Caco-2 (cell line): ENCODE measurements around the gene KIF5B. TPM values are rescaled to one million over a fixed set of nuclear protein-coding genes. Genes with fewer than 3 reads are reported as not detected.

Experiments
- BruUV-seq: library from RNA; stranded (reverse); fragments of 400-500 nt; replicated peaks from 2 replicates; lab custom pipeline; 2021; lab: Mats Ljungman, UMichigan
- CTCF ChIA-PET: fragments of 300-600 bp; sonication (Branson Sonifier 250); formaldehyde crosslinking; loops from one replicate; lab custom pipeline; 2022; ENCODE audit warnings: antibody characterized with exemption; lab: Charles Lee
- POLR2A ChIA-PET: fragments of 300-600 bp; sonication (Branson Sonifier 250); formaldehyde crosslinking; loops from one replicate; lab custom pipeline; 2022; ENCODE audit warnings: antibody characterized with exemption; lab: Charles Lee
- DNase-seq, 2 experiments: peaks; one replicate each; pipeline versions ENCODE4 v3.0.0 to v3.0.0-alpha.2; 2020 to 2022
- H3K27me3 ChIP-seq: replicated peaks from 2 replicates; pipeline ENCODE4 v1.6.0; 2011; ENCODE audit warnings: low read length; ENCODE audit not compliant: control insufficient read depth, insufficient read depth
- H3K36me3 ChIP-seq: 2 replicates; pipeline ENCODE4 v1.5.1; 2011; ENCODE audit warnings: low read length; ENCODE audit not compliant: control insufficient read depth, insufficient read depth
- H3K4me1 ChIP-seq: fragments of 250-450 bp; sonication (Bioruptor Pico); 2 replicates; pipeline ENCODE4 v1.5.1; 2020; ENCODE audit warnings: mild to moderate bottlenecking
- H3K4me3 ChIP-seq: 2 replicates; pipeline ENCODE4 v1.5.1; 2011; ENCODE audit warnings: low read depth, mild to moderate bottlenecking, control low read depth, low read length
- H3K9me3 ChIP-seq: fragments of 250-450 bp; sonication (Bioruptor Pico); 2 replicates; pipeline ENCODE4 v1.5.1; 2020; ENCODE audit warnings: mild to moderate bottlenecking, moderate library complexity
- H3K27ac Mint-ChIP-seq: one replicate; pipeline ENCODE4 v1.8.0; 2022; ENCODE audit warnings: mixed read lengths; ENCODE audit not compliant: unreplicated experiment
- H3K27me3 Mint-ChIP-seq: one replicate; pipeline ENCODE4 v1.8.0; 2022; ENCODE audit warnings: mixed read lengths; ENCODE audit not compliant: insufficient read depth, unreplicated experiment
- H3K36me3 Mint-ChIP-seq: one replicate; pipeline ENCODE4 v1.8.0; 2022; ENCODE audit warnings: mild to moderate bottlenecking, mixed read lengths; ENCODE audit not compliant: insufficient read depth, unreplicated experiment
- H3K4me1 Mint-ChIP-seq: one replicate; pipeline ENCODE4 v1.8.0; 2022; ENCODE audit warnings: low read depth, mixed read lengths; ENCODE audit not compliant: unreplicated experiment
- H3K4me3 Mint-ChIP-seq: one replicate; pipeline ENCODE4 v1.8.0; 2022; ENCODE audit warnings: mild to moderate bottlenecking, moderate library complexity, mixed read lengths; ENCODE audit not compliant: unreplicated experiment
- H3K9me3 Mint-ChIP-seq: one replicate; pipeline ENCODE4 v1.8.0; 2022; ENCODE audit warnings: mixed read lengths; ENCODE audit not compliant: unreplicated experiment
- intact Hi-C: fragments of 100-400 bp; cut with micrococcal nuclease; formaldehyde crosslinking; loops from one replicate; pipeline ENCODE4 v1.10.0; 2022; ENCODE audit not compliant: unreplicated experiment
- total RNA-seq: library from RNA; stranded (reverse); gene quantifications from 2 replicates; pipeline ENCODE4 v1.2.3, GENCODE V29; 2022
- TF ChIP-seq, protein P1 (sequence below), 2 experiments: fragments of 200-600 bp in 1 of 2; IDR thresholded peaks; 1 replicate in 1 of 2; 2 replicates in 1 of 2; pipeline versions ENCODE4 v1.5.1 to v1.8.0; 2011 to 2022; ENCODE audit warnings: antibody characterized with exemption in 1 of 2, control low read depth in 1 of 2, inconsistent platforms in 1 of 2, low read depth in 1 of 2, low read length in 1 of 2, mild to moderate bottlenecking in 1 of 2, moderate library complexity in 1 of 2; ENCODE audit not compliant: insufficient read depth in 1 of 2, severe bottlenecking in 1 of 2, unreplicated experiment in 1 of 2

The KIF5B gene
- total RNA-seq, 1 experiment from 2014 or later, result 183 TPM

DNA sequence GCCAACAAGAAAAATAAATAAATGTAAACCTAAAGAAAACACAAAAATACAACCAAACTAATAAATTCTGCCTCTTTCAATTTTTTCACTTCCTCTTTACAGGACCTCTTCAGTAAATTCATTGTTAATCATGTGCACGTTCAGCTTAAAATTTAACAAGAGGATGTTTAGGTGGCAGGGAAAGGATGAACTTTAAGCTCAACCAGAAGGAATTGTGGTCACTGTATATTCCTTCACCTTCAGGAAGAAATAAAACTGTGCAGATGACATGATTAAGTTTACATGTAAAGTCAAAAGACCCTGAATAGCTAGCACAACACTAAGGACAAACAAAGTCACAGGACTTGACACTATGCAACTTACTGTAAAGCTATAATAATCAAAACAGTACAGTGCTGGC is 33.0 kb downstream of the KIF5B start:
- Histone ChIP-seq H3K27me3 (no peaks in the 10 kb centered on the region), H3K4me1 (no peaks in the 10 kb centered on the region; the same call in 1 of the 2 replicates), H3K36me3 (peaks cover 9% of the 10 kb centered on the region), H3K4me3 (no peak overlapping the region), H3K9me3 (no peaks in the 10 kb centered on the region)
- intact Hi-C loops, result no loop called here
- Mint-ChIP-seq H3K36me3 (peaks cover 98% of the 10 kb centered on the region), H3K9me3 (no peaks in the 10 kb centered on the region), H3K27me3 (no peaks in the 10 kb centered on the region), H3K4me1 (no peaks in the 10 kb centered on the region), H3K4me3 (no peak overlapping the region), H3K27ac (no peak overlapping the region)
- TF ChIP-seq, protein P1, sequence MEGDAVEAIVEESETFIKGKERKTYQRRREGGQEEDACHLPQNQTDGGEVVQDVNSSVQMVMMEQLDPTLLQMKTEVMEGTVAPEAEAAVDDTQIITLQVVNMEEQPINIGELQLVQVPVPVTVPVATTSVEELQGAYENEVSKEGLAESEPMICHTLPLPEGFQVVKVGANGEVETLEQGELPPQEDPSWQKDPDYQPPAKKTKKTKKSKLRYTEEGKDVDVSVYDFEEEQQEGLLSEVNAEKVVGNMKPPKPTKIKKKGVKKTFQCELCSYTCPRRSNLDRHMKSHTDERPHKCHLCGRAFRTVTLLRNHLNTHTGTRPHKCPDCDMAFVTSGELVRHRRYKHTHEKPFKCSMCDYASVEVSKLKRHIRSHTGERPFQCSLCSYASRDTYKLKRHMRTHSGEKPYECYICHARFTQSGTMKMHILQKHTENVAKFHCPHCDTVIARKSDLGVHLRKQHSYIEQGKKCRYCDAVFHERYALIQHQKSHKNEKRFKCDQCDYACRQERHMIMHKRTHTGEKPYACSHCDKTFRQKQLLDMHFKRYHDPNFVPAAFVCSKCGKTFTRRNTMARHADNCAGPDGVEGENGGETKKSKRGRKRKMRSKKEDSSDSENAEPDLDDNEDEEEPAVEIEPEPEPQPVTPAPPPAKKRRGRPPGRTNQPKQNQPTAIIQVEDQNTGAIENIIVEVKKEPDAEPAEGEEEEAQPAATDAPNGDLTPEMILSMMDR (IDR thresholded peaks at IDR 0.05; ENCODE audit: insufficient read depth in 1 of 2, low read depth in 1 of 2, low read length in 1 of 2, severe bottlenecking in 1 of 2, unreplicated experiment in 1 of 2), result no peak
- no TSS peak for BruUV-seq
- ChIA-PET POLR2A (no interaction called here), CTCF (no interaction called here)
- DNase-seq, result no peak

DNA sequence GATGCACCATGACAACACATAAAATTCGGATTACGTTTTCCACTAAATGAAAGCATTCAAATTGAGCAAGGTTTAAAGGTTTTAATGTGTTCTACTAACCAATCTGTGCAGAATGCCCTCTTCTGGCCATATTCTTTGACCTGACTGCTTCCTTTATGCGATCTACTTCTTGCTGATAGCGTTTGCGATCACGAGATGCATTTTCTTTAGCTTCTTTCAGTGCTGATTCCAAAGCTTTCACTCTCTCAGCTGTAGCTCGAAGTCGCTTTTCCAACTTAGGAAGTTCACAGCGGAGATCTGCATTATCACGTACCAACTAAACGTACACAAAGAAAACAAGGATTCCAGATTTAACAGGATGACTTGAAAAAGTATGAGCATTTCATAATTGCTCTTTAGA is 39.2 kb downstream of the KIF5B start:
- H3K27ac Mint-ChIP-seq, result no peak overlapping the region
- H3K9me3 Mint-ChIP-seq, result no peaks in the 10 kb centered on the region
- peaks cover 10% of the 10 kb centered on the region for H3K36me3 ChIP-seq
- ChIA-PET POLR2A (interaction anchor here (0.5 kb wide), 1 partner anchor 13 kb away, joined by 9 read pairs; no protein-coding TSS in a partner anchor), CTCF (no interaction called here)
- no TSS peak for BruUV-seq
- no peaks in the 10 kb centered on the region for H3K27me3 Mint-ChIP-seq
- H3K27me3 ChIP-seq, result no peaks in the 10 kb centered on the region
- H3K4me3 Mint-ChIP-seq, result no peak overlapping the region
- TF ChIP-seq, protein P1 (IDR thresholded peaks at IDR 0.05; ENCODE audit: insufficient read depth in 1 of 2, low read depth in 1 of 2, low read length in 1 of 2, severe bottlenecking in 1 of 2, unreplicated experiment in 1 of 2), result no peak
- peaks cover 99% of the 10 kb centered on the region for H3K36me3 Mint-ChIP-seq
- H3K4me1 ChIP-seq, result no peaks in the 10 kb centered on the region
- intact Hi-C loops, result no loop called here
- H3K4me1 Mint-ChIP-seq, result peaks cover 6% of the 10 kb centered on the region
- DNase-seq, result no peak
- H3K4me3 ChIP-seq, result no peak overlapping the region
- no peaks in the 10 kb centered on the region for H3K9me3 ChIP-seq

DNA sequence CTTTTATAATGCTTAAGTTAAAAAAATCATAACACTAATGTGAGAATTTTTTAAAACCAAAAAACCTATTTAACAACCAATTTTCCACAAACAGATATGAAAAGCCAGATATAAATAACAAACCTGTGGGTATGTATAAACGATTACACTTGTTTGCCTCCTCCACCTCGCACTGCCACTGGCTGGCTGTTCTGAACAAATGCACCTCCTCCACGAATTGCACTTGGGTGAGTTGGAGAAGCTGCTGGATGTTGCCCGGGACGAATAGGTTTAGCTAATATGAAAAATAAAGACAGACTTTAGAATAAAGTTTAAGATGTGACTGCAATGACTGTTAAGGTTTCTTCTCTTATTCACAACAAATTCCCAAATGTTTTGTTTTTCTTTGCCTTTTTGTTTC is 40.8 kb downstream of the KIF5B start:
- H3K9me3 ChIP-seq, result no peaks in the 10 kb centered on the region
- Mint-ChIP-seq H3K27ac (no peak overlapping the region), H3K9me3 (no peaks in the 10 kb centered on the region), H3K27me3 (no peaks in the 10 kb centered on the region), H3K36me3 (peaks cover 99% of the 10 kb centered on the region), H3K4me1 (peaks cover 6% of the 10 kb centered on the region), H3K4me3 (no peak overlapping the region)
- H3K27me3 ChIP-seq, result no peaks in the 10 kb centered on the region
- CTCF ChIA-PET, result no interaction called here
- H3K4me3 ChIP-seq, result no peak overlapping the region
- no peaks in the 10 kb centered on the region for H3K4me1 ChIP-seq
- intact Hi-C loops, result no loop called here
- peaks cover 10% of the 10 kb centered on the region for H3K36me3 ChIP-seq
- POLR2A ChIA-PET, result no interaction called here
- no peak for DNase-seq
- BruUV-seq, result no TSS peak
- TF ChIP-seq, protein P1 (IDR thresholded peaks at IDR 0.05; ENCODE audit: insufficient read depth in 1 of 2, low read depth in 1 of 2, low read length in 1 of 2, severe bottlenecking in 1 of 2, unreplicated experiment in 1 of 2), result no peak
